SK-N-SH treated with all-trans-retinoic acid at 6 μM for 48 hours (cell line): ENCODE measurements around the gene ACTC1.

ENCODE experiments used
- ATAC-seq: fragments of 200-7000 bp; cut with Tn5 transposase; 3 replicates; pipeline ENCODE4 v1.9.1; 2020; ENCODE audit warnings: mild to moderate bottlenecking, moderate library complexity
- ARNTL ChIP-seq: fragments of 450-650 bp; formaldehyde crosslinking; IDR thresholded peaks from 2 replicates; pipeline ENCODE4 v1.5.0; 2020; ENCODE audit warnings: low read depth, mild to moderate bottlenecking, moderate library complexity, borderline replicate concordance
- BACH2 ChIP-seq: fragments of 250-450 bp; sonication (Bioruptor Pico); IDR thresholded peaks from 2 replicates; pipeline ENCODE4 v1.9.0; 2021; ENCODE audit warnings: mild to moderate bottlenecking, borderline replicate concordance
- CSDC2 ChIP-seq: fragments of 250-450 bp; sonication (Bioruptor Pico); IDR thresholded peaks from 2 replicates; pipeline ENCODE4 v1.5.0; 2020; ENCODE audit warnings: mild to moderate bottlenecking, moderate library complexity
- ESRRG ChIP-seq: fragments of 250-450 bp; sonication (Bioruptor Pico); IDR thresholded peaks from 2 replicates; pipeline ENCODE4 v1.6.1; 2021; ENCODE audit warnings: mild to moderate bottlenecking
- GLIS3 ChIP-seq: fragments of 250-450 bp; sonication (Bioruptor Pico); IDR thresholded peaks from 2 replicates; pipeline ENCODE4 v1.5.0; 2020; ENCODE audit warnings: mild to moderate bottlenecking, moderate library complexity
- ISL1 ChIP-seq: fragments of 250-450 bp; sonication (Bioruptor Pico); IDR thresholded peaks from 2 replicates; pipeline ENCODE4 v2.1.2; 2022; ENCODE audit warnings: mild to moderate bottlenecking, moderate library complexity
- OSR1 ChIP-seq: fragments of 250-450 bp; sonication (Bioruptor Pico); IDR thresholded peaks from 2 replicates; pipeline ENCODE4 v1.8.0; 2022; ENCODE audit warnings: moderate library complexity, mild to moderate bottlenecking, inconsistent platforms
- PPARA ChIP-seq: fragments of 250-450 bp; sonication (Bioruptor Pico); IDR thresholded peaks from 2 replicates; pipeline ENCODE4 v1.5.0; 2020; ENCODE audit warnings: mild to moderate bottlenecking, borderline replicate concordance
- RARB ChIP-seq: fragments of 250-450 bp; sonication (Bioruptor Pico); IDR thresholded peaks from 2 replicates; pipeline ENCODE4 v1.8.0; 2021; ENCODE audit warnings: mild to moderate bottlenecking, moderate library complexity
- SNAI2 ChIP-seq: fragments of 250-450 bp; sonication (Bioruptor Pico); IDR thresholded peaks from 2 replicates; pipeline ENCODE4 v1.5.0; 2020; ENCODE audit warnings: mild to moderate bottlenecking, moderate library complexity
- TCF4 ChIP-seq: fragments of 250-450 bp; sonication (Bioruptor Pico); IDR thresholded peaks from 2 replicates; pipeline ENCODE4 v1.8.0; 2021; ENCODE audit warnings: mild to moderate bottlenecking, moderate library complexity, borderline replicate concordance
- TOX ChIP-seq: fragments of 250-450 bp; sonication (Bioruptor Pico); IDR thresholded peaks from 2 replicates; pipeline ENCODE4 v1.8.0; 2021; ENCODE audit warnings: mild to moderate bottlenecking, moderate library complexity, borderline replicate concordance
- ZC3H10 ChIP-seq: fragments of 250-450 bp; sonication (Bioruptor Pico); IDR thresholded peaks from 2 replicates; pipeline ENCODE4 v1.5.1; 2021; ENCODE audit warnings: mild to moderate bottlenecking, moderate library complexity
- ZFP3 ChIP-seq: fragments of 250-450 bp; sonication (Bioruptor Pico); IDR thresholded peaks from 2 replicates; pipeline ENCODE4 v1.5.0; 2020; ENCODE audit warnings: mild to moderate bottlenecking, moderate library complexity
- ZFP30 ChIP-seq: fragments of 450-650 bp; formaldehyde crosslinking; IDR thresholded peaks from 2 replicates; pipeline ENCODE4 v1.5.0; 2022; ENCODE audit warnings: mild to moderate bottlenecking, moderate library complexity
- ZNF565 ChIP-seq: fragments of 450-650 bp; formaldehyde crosslinking; conservative IDR thresholded peaks from 2 replicates; pipeline ENCODE4 v1.5.0; 2020; ENCODE audit warnings: low read depth, mild to moderate bottlenecking, moderate library complexity
- ZNF70 ChIP-seq: fragments of 450-650 bp; formaldehyde crosslinking; IDR thresholded peaks from 2 replicates; pipeline ENCODE4 v1.5.0; 2020; ENCODE audit warnings: mild to moderate bottlenecking, moderate library complexity
- ZNF8 ChIP-seq: fragments of 450-650 bp; formaldehyde crosslinking; IDR thresholded peaks from 2 replicates; pipeline ENCODE4 v1.5.0; 2020; ENCODE audit warnings: mild to moderate bottlenecking, moderate library complexity
- TF ChIP-seq, protein P1 (sequence below): fragments of 250-450 bp; sonication (Bioruptor Pico); IDR thresholded peaks from 2 replicates; pipeline ENCODE4 v1.5.1; 2021; ENCODE audit warnings: mild to moderate bottlenecking, moderate library complexity
- TF ChIP-seq, protein P2 (sequence below): fragments of 250-450 bp; sonication (Bioruptor Pico); IDR thresholded peaks from 2 replicates; pipeline ENCODE4 v1.8.0; 2021; ENCODE audit warnings: low read depth, mild to moderate bottlenecking, moderate library complexity, borderline replicate concordance
- TF ChIP-seq, protein P3 (sequence below): fragments of 250-450 bp; sonication (Bioruptor Pico); IDR thresholded peaks from 2 replicates; pipeline ENCODE4 v1.8.0; 2020; ENCODE audit warnings: mild to moderate bottlenecking, moderate library complexity, borderline replicate concordance
- TF ChIP-seq, protein P4 (sequence below): fragments of 250-450 bp; sonication (Bioruptor Pico); IDR thresholded peaks from 2 replicates; pipeline ENCODE4 v1.5.1; 2020; ENCODE audit warnings: low read depth, mild to moderate bottlenecking, moderate library complexity
- TF ChIP-seq, protein P5 (sequence below): fragments of 250-450 bp; sonication (Bioruptor Pico); IDR thresholded peaks from 2 replicates; pipeline ENCODE4 v1.5.0; 2020; ENCODE audit warnings: mild to moderate bottlenecking, moderate library complexity

ACTC1 gene

DNA sequence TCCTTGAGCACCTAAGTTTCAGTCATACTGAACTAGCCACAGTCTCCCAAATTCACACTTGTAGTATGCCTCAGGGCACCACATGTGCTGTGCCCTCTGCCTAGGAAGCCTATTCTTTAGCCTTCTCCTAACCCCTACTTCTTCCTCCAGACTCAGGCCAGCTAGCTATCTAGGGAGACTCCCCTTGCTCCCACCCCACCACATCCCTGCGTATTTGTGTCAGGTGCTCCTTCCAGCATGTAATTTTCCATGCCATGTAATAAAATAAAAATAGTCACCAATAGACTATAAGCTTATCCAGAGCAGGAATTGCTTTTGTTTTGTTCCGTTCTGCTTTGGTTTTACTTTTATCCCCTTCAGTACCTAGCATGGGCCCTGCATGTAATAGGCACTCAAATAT, 25.6 kb downstream of the ACTC1 start:
- no peak for TF ChIP-seq OSR1 (CRISPR knock-in tag)
- TF ChIP-seq, protein P1, sequence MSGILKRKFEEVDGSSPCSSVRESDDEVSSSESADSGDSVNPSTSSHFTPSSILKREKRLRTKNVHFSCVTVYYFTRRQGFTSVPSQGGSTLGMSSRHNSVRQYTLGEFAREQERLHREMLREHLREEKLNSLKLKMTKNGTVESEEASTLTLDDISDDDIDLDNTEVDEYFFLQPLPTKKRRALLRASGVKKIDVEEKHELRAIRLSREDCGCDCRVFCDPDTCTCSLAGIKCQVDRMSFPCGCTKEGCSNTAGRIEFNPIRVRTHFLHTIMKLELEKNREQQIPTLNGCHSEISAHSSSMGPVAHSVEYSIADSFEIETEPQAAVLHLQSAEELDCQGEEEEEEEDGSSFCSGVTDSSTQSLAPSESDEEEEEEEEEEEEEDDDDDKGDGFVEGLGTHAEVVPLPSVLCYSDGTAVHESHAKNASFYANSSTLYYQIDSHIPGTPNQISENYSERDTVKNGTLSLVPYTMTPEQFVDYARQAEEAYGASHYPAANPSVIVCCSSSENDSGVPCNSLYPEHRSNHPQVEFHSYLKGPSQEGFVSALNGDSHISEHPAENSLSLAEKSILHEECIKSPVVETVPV (CRISPR knock-in tag) = no peak
- no peak for TF ChIP-seq ZNF70 (CRISPR knock-in tag)
- no peak for TF ChIP-seq ZFP3
- no peak for TF ChIP-seq CSDC2 (CRISPR knock-in tag)
- TF ChIP-seq BACH2 (CRISPR knock-in tag) = no peak
- no peak for TF ChIP-seq ZC3H10 (CRISPR knock-in tag)
- TF ChIP-seq ISL1 (CRISPR knock-in tag) = no peak
- TF ChIP-seq PPARA (CRISPR knock-in tag) = no peak
- TF ChIP-seq ARNTL = no peak
- no peak for TF ChIP-seq ESRRG
- TF ChIP-seq GLIS3 (CRISPR knock-in tag) = no peak
- TF ChIP-seq ZFP30 = no peak
- TF ChIP-seq, protein P2, sequence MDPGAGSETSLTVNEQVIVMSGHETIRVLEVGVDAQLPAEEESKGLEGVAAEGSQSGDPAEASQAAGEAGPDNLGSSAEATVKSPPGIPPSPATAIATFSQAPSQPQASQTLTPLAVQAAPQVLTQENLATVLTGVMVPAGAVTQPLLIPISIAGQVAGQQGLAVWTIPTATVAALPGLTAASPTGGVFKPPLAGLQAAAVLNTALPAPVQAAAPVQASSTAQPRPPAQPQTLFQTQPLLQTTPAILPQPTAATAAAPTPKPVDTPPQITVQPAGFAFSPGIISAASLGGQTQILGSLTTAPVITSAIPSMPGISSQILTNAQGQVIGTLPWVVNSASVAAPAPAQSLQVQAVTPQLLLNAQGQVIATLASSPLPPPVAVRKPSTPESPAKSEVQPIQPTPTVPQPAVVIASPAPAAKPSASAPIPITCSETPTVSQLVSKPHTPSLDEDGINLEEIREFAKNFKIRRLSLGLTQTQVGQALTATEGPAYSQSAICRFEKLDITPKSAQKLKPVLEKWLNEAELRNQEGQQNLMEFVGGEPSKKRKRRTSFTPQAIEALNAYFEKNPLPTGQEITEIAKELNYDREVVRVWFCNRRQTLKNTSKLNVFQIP = no peak
- TF ChIP-seq, protein P3, sequence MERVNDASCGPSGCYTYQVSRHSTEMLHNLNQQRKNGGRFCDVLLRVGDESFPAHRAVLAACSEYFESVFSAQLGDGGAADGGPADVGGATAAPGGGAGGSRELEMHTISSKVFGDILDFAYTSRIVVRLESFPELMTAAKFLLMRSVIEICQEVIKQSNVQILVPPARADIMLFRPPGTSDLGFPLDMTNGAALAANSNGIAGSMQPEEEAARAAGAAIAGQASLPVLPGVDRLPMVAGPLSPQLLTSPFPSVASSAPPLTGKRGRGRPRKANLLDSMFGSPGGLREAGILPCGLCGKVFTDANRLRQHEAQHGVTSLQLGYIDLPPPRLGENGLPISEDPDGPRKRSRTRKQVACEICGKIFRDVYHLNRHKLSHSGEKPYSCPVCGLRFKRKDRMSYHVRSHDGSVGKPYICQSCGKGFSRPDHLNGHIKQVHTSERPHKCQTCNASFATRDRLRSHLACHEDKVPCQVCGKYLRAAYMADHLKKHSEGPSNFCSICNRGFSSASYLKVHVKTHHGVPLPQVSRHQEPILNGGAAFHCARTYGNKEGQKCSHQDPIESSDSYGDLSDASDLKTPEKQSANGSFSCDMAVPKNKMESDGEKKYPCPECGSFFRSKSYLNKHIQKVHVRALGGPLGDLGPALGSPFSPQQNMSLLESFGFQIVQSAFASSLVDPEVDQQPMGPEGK = no peak
- no peak for TF ChIP-seq ZNF565 (CRISPR knock-in tag)
- no peak for TF ChIP-seq ZNF8
- TF ChIP-seq RARB = no peak
- no peak for ATAC-seq

DNA sequence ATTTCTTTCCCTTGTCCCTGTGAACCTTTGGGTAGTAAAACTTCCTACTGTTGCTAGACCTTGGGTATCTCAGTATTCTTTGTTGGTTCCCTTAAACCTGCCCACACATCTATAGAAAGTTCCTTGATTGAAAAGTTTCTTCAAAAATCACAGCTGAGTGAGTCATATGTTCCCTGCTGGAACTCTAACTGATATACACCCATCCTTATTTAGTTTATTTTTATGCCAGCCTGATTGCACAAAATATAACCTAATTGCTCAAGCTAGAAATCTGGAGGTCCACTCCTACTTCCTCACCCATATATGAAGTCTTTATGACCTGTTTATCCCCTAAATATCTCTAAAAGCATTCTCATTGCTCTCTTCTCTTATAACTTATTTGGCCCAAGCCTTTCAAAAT, 26.8 kb downstream of the ACTC1 start:
- TF ChIP-seq PPARA (CRISPR knock-in tag) (no peak), ZNF70 (CRISPR knock-in tag) (no peak)
- TF ChIP-seq, protein P1 (CRISPR knock-in tag) = no peak
- no peak for ATAC-seq

DNA sequence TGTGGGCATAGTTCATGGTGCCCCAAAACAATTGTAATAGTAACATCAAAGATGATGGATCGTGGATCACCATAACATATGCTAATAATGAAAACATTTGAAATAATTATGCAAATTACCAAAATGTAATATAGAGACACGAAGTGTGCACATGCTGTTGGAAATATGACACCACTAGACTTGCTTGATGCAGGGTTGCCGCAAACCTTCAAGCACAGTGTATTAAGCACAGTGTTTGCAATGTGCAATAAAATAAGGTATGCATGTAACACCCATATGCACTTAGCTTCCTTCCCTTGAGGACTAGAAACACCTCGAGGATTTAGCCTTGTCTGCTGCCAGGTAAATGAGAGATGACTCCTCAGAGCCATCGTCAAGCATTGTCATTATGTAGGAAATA, 29.6 kb downstream of the ACTC1 start:
- no peak for TF ChIP-seq TOX
- TF ChIP-seq, protein P1 (CRISPR knock-in tag) = no peak
- TF ChIP-seq ZNF70 (CRISPR knock-in tag) = no peak
- no peak for TF ChIP-seq RARB
- no peak for TF ChIP-seq SNAI2 (CRISPR knock-in tag)
- no peak for TF ChIP-seq ZNF565 (CRISPR knock-in tag)
- TF ChIP-seq, protein P4, sequence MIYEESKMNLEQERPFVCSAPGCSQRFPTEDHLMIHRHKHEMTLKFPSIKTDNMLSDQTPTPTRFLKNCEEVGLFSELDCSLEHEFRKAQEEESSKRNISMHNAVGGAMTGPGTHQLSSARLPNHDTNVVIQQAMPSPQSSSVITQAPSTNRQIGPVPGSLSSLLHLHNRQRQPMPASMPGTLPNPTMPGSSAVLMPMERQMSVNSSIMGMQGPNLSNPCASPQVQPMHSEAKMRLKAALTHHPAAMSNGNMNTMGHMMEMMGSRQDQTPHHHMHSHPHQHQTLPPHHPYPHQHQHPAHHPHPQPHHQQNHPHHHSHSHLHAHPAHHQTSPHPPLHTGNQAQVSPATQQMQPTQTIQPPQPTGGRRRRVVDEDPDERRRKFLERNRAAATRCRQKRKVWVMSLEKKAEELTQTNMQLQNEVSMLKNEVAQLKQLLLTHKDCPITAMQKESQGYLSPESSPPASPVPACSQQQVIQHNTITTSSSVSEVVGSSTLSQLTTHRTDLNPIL (CRISPR knock-in tag) = no peak
- TF ChIP-seq ZNF8 = no peak
- TF ChIP-seq, all 23 proteins: peak for 0
- ATAC-seq = no peak

DNA sequence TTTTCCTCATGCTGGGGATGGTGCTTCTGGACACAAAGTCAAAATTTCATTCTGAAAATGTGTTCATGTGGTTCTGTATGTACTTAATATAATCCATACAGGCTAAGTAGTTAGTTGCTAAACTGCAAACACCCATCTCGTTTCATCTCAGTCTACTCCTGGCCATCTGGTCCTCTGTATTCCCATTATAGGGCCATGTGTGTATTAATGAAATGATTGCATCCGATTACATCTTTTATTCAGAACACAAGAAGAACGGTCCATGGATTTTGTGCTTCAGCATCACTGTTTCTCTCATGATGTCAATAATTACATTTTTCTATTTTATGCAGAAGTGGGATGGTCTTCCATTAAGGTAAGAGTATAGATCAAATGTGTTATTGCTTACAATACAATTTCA, 34.4 kb downstream of the ACTC1 start:
- no peak; the same call in 2 of the 3 replicates for ATAC-seq

More for the DNA sequence above, 34.4 kb downstream of the ACTC1 start:
- TF ChIP-seq, protein P2 = no peak
- TF ChIP-seq ZNF70 (CRISPR knock-in tag) (peak; percentile 48; the same call in 1 of the 2 replicates), PPARA (CRISPR knock-in tag) (no peak), TCF4 (CRISPR knock-in tag) (peak; percentile 100)
- TF ChIP-seq, protein P5, sequence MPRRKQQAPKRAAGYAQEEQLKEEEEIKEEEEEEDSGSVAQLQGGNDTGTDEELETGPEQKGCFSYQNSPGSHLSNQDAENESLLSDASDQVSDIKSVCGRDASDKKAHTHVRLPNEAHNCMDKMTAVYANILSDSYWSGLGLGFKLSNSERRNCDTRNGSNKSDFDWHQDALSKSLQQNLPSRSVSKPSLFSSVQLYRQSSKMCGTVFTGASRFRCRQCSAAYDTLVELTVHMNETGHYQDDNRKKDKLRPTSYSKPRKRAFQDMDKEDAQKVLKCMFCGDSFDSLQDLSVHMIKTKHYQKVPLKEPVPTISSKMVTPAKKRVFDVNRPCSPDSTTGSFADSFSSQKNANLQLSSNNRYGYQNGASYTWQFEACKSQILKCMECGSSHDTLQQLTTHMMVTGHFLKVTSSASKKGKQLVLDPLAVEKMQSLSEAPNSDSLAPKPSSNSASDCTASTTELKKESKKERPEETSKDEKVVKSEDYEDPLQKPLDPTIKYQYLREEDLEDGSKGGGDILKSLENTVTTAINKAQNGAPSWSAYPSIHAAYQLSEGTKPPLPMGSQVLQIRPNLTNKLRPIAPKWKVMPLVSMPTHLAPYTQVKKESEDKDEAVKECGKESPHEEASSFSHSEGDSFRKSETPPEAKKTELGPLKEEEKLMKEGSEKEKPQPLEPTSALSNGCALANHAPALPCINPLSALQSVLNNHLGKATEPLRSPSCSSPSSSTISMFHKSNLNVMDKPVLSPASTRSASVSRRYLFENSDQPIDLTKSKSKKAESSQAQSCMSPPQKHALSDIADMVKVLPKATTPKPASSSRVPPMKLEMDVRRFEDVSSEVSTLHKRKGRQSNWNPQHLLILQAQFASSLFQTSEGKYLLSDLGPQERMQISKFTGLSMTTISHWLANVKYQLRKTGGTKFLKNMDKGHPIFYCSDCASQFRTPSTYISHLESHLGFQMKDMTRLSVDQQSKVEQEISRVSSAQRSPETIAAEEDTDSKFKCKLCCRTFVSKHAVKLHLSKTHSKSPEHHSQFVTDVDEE (CRISPR knock-in tag) = peak; percentile 65; the same call in 1 of the 2 replicates
